ENCODE measurements around the gene CNNM2.

Gene CNNM2

GRCh38 chr10:102935505-102935904 lies 17.4 kb downstream of the CNNM2 start:
- Histone ChIP-seq H3K9ac (ENCODE audit: low read length) (no peak overlapping the region), H3K27me3 (ENCODE audit: low read length) (no peaks in the 10 kb centered on the region), H3K79me2 (ENCODE audit: insufficient read depth, low read length) (no peaks in the 10 kb centered on the region), H3K9me2 (replicated peaks; ENCODE audit: insufficient read depth, low read length) (no peaks in the 10 kb centered on the region), H4K20me1 (ENCODE audit: low read depth, low read length) (no peaks in the 10 kb centered on the region), H3K36me3 (ENCODE audit: low read length) (no peaks in the 10 kb centered on the region), H3K4me3 (ENCODE audit: insufficient read depth, low read length, poor library complexity, severe bottlenecking) (no peak overlapping the region), H3K4me2 (ENCODE audit: low read depth, low read length, poor library complexity, severe bottlenecking) (no peak overlapping the region), H3K27ac (ENCODE audit: low read depth, low read length) (no peak overlapping the region), H3F3A (ENCODE audit: insufficient read depth) (no peaks in the 10 kb centered on the region), H3K9me3 (ENCODE audit: insufficient read depth, low read length) (no peaks in the 10 kb centered on the region), H2AFZ (ENCODE audit: low read depth, low read length, severe bottlenecking) (no peak overlapping the region)
- TF ChIP-seq EZH2phosphoT487 (conservative IDR thresholded peaks at IDR 0.05; ENCODE audit: low read length) (no peak), CTCF (IDR thresholded peaks at IDR 0.05; ENCODE audit: insufficient read depth, low read length, poor library complexity, severe bottlenecking) (no peak)

GRCh38 chr10:102935939-102936605 lies 18.0 kb downstream of the CNNM2 start:
- H2AFZ ChIP-seq (ENCODE audit: low read depth, low read length, severe bottlenecking), result no peak overlapping the region
- H3K27ac ChIP-seq (ENCODE audit: low read depth, low read length), result no peak overlapping the region
- H3K4me2 ChIP-seq (ENCODE audit: low read depth, low read length, poor library complexity, severe bottlenecking), result no peak overlapping the region

GRCh38 chr10:102941401-102941800 lies 23.3 kb downstream of the CNNM2 start:
- no peak overlapping the region for H3K4me3 ChIP-seq (ENCODE audit: insufficient read depth, low read length, poor library complexity, severe bottlenecking)
- H3K9ac ChIP-seq (ENCODE audit: low read length), result no peak overlapping the region
- H3F3A ChIP-seq (ENCODE audit: insufficient read depth), result no peaks in the 10 kb centered on the region
- H4K20me1 ChIP-seq (ENCODE audit: low read depth, low read length), result no peaks in the 10 kb centered on the region
- H3K27ac ChIP-seq (ENCODE audit: low read depth, low read length), result no peak overlapping the region
- H3K9me2 ChIP-seq (replicated peaks; ENCODE audit: insufficient read depth, low read length), result no peaks in the 10 kb centered on the region
- H3K27me3 ChIP-seq (ENCODE audit: low read length), result no peaks in the 10 kb centered on the region
- H3K4me2 ChIP-seq (ENCODE audit: low read depth, low read length, poor library complexity, severe bottlenecking), result no peak overlapping the region
- no peak overlapping the region for H2AFZ ChIP-seq (ENCODE audit: low read depth, low read length, severe bottlenecking)
- H3K79me2 ChIP-seq (ENCODE audit: insufficient read depth, low read length), result no peaks in the 10 kb centered on the region
- no peaks in the 10 kb centered on the region for H3K9me3 ChIP-seq (ENCODE audit: insufficient read depth, low read length)
- H3K36me3 ChIP-seq (ENCODE audit: low read length), result no peaks in the 10 kb centered on the region
- TF ChIP-seq CTCF (IDR thresholded peaks at IDR 0.05; ENCODE audit: insufficient read depth, low read length, poor library complexity, severe bottlenecking), result no peak
- TF ChIP-seq EZH2phosphoT487 (conservative IDR thresholded peaks at IDR 0.05; ENCODE audit: low read length), result no peak

More at GRCh38 chr10:102935939-102936605, 18.0 kb downstream of the CNNM2 start:
- Histone ChIP-seq H3K79me2 (ENCODE audit: insufficient read depth, low read length) (no peaks in the 10 kb centered on the region), H3K36me3 (ENCODE audit: low read length) (no peaks in the 10 kb centered on the region), H4K20me1 (ENCODE audit: low read depth, low read length) (no peaks in the 10 kb centered on the region), H3F3A (ENCODE audit: insufficient read depth) (no peaks in the 10 kb centered on the region), H3K9me3 (ENCODE audit: insufficient read depth, low read length) (no peaks in the 10 kb centered on the region), H3K27me3 (ENCODE audit: low read length) (no peaks in the 10 kb centered on the region), H3K4me3 (ENCODE audit: insufficient read depth, low read length, poor library complexity, severe bottlenecking) (no peak overlapping the region), H3K9ac (ENCODE audit: low read length) (no peak overlapping the region), H3K9me2 (replicated peaks; ENCODE audit: insufficient read depth, low read length) (no peaks in the 10 kb centered on the region)
- TF ChIP-seq CTCF (IDR thresholded peaks at IDR 0.05; ENCODE audit: insufficient read depth, low read length, poor library complexity, severe bottlenecking) (no peak), EZH2phosphoT487 (conservative IDR thresholded peaks at IDR 0.05; ENCODE audit: low read length) (no peak)

Measured in SU-DHL-6 (cell line).